ENCODE measurements around the gene FADS2.

DNA sequence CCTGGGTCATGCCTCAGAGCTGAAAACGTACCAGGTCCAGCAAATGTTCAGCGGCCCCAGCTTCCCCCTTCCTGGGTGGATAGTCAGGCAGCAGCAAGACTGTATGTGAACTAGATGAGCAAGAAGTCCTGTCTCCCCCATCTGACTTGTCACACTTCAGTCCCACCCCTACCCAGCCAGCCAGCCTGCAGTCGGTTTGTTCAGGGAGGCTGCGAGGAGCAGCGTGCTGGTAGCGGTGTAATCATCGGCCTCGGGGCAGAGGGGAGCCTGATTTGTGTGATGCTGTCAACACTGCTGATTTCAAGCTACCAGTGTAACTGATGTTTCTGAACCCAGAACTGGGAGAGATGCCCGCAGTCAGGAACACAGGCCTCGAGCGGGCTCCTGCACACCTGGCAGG, 45.3 kb upstream of the FADS2 start:
- TF ChIP-seq, protein P1, sequence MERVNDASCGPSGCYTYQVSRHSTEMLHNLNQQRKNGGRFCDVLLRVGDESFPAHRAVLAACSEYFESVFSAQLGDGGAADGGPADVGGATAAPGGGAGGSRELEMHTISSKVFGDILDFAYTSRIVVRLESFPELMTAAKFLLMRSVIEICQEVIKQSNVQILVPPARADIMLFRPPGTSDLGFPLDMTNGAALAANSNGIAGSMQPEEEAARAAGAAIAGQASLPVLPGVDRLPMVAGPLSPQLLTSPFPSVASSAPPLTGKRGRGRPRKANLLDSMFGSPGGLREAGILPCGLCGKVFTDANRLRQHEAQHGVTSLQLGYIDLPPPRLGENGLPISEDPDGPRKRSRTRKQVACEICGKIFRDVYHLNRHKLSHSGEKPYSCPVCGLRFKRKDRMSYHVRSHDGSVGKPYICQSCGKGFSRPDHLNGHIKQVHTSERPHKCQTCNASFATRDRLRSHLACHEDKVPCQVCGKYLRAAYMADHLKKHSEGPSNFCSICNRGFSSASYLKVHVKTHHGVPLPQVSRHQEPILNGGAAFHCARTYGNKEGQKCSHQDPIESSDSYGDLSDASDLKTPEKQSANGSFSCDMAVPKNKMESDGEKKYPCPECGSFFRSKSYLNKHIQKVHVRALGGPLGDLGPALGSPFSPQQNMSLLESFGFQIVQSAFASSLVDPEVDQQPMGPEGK (CRISPR knock-in tag; IDR thresholded peaks at IDR 0.05; ENCODE audit: borderline replicate concordance) = no peak
- TF ChIP-seq TCF4 (CRISPR knock-in tag; IDR thresholded peaks at IDR 0.05; ENCODE audit: borderline replicate concordance) (no peak), SNAI2 (CRISPR knock-in tag; IDR thresholded peaks at IDR 0.05) (no peak), RARB (CRISPR knock-in tag; IDR thresholded peaks at IDR 0.05) (no peak), ZNF70 (CRISPR knock-in tag; IDR thresholded peaks at IDR 0.05) (no peak), ARNTL (CRISPR knock-in tag; IDR thresholded peaks at IDR 0.05; ENCODE audit: borderline replicate concordance, low read depth) (no peak), ESRRG (CRISPR knock-in tag; IDR thresholded peaks at IDR 0.05) (no peak)
- TF ChIP-seq, protein P2, sequence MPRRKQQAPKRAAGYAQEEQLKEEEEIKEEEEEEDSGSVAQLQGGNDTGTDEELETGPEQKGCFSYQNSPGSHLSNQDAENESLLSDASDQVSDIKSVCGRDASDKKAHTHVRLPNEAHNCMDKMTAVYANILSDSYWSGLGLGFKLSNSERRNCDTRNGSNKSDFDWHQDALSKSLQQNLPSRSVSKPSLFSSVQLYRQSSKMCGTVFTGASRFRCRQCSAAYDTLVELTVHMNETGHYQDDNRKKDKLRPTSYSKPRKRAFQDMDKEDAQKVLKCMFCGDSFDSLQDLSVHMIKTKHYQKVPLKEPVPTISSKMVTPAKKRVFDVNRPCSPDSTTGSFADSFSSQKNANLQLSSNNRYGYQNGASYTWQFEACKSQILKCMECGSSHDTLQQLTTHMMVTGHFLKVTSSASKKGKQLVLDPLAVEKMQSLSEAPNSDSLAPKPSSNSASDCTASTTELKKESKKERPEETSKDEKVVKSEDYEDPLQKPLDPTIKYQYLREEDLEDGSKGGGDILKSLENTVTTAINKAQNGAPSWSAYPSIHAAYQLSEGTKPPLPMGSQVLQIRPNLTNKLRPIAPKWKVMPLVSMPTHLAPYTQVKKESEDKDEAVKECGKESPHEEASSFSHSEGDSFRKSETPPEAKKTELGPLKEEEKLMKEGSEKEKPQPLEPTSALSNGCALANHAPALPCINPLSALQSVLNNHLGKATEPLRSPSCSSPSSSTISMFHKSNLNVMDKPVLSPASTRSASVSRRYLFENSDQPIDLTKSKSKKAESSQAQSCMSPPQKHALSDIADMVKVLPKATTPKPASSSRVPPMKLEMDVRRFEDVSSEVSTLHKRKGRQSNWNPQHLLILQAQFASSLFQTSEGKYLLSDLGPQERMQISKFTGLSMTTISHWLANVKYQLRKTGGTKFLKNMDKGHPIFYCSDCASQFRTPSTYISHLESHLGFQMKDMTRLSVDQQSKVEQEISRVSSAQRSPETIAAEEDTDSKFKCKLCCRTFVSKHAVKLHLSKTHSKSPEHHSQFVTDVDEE (CRISPR knock-in tag; IDR thresholded peaks at IDR 0.05) = no peak
